ENCODE data around the gene OR6Q1.

The OR6Q1 gene

DNA sequence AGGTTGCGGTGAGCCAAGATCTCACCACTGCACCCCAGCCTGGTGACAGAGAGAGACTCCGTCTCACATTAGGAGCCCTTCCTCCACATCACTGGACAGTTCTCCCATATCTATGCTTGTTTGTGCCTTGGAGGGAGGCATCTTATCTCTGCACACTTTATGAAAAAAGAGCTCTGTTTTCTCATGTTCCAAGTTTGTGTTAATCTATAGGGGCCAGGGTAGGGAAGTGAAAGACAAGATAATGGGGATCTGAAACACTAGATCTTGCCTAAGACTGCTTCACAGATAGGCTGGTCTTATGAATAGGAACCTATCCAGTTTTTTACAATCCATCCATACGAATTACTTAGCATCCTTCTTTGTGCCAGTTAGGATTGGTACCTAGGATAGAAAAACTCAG, 17.1 kb downstream of the OR6Q1 start:
- Histone ChIP-seq H3K36me3 (ENCODE audit: insufficient read depth, low read length) (no peaks in the 10 kb centered on the region), H3K4me2 (ENCODE audit: low read depth, low read length, poor library complexity, severe bottlenecking) (no peak overlapping the region), H3K79me2 (ENCODE audit: insufficient read depth, low read length) (no peaks in the 10 kb centered on the region), H3F3A (ENCODE audit: low read depth) (no peaks in the 10 kb centered on the region), H3K4me3 (ENCODE audit: low read length, poor library complexity, severe bottlenecking) (no peak overlapping the region), H3K4me1 (ENCODE audit: insufficient read depth, low read length, poor library complexity, severe bottlenecking) (no peaks in the 10 kb centered on the region), H4K20me1 (ENCODE audit: insufficient read depth, low read length, poor library complexity, severe bottlenecking) (no peaks in the 10 kb centered on the region), H3K9me3 (ENCODE audit: insufficient read depth, low read depth, low read length) (no peaks in the 10 kb centered on the region), H3K9ac (ENCODE audit: low read depth, low read length, poor library complexity, severe bottlenecking) (no peak overlapping the region), H3K9me2 (replicated peaks; ENCODE audit: low read depth, low read length) (no peaks in the 10 kb centered on the region), H2AFZ (ENCODE audit: low read length) (no peak overlapping the region), H3K27me3 (ENCODE audit: insufficient read depth, low read length, poor library complexity, severe bottlenecking) (no peaks in the 10 kb centered on the region)
- TF ChIP-seq, protein P1, sequence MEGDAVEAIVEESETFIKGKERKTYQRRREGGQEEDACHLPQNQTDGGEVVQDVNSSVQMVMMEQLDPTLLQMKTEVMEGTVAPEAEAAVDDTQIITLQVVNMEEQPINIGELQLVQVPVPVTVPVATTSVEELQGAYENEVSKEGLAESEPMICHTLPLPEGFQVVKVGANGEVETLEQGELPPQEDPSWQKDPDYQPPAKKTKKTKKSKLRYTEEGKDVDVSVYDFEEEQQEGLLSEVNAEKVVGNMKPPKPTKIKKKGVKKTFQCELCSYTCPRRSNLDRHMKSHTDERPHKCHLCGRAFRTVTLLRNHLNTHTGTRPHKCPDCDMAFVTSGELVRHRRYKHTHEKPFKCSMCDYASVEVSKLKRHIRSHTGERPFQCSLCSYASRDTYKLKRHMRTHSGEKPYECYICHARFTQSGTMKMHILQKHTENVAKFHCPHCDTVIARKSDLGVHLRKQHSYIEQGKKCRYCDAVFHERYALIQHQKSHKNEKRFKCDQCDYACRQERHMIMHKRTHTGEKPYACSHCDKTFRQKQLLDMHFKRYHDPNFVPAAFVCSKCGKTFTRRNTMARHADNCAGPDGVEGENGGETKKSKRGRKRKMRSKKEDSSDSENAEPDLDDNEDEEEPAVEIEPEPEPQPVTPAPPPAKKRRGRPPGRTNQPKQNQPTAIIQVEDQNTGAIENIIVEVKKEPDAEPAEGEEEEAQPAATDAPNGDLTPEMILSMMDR (conservative IDR thresholded peaks at IDR 0.05; ENCODE audit: low read length): no peak

DNA sequence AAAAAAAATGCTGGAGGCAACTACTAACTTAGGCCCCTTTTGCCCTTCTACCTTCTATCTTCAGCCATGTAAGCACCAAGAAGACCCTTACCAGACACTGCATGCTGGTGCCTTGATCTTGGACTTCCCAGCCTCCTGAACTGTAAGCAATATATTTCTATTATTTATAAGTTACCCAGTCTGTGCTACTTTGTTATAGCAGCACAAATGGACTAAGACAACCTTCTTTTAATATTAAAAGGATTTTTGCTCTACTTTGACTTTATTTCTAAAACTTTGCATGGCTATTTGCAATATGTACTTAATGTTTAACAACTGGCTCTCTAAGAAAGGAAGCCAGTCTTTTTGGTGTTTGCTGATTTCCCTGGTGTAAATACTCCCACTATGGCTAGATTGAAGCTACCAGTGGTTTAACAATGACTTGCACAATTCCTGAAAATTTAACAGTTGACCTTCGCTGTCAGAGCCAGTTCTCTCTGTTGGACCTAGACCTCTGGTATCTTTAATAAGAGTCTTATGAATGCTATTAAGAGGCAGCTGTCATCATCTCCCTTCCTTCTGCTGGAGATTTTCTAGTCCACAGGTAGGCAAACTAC, 25.2 kb downstream of the OR6Q1 start:
- Histone ChIP-seq H3K9ac (ENCODE audit: low read depth, low read length, poor library complexity, severe bottlenecking) (no peak overlapping the region), H2AFZ (ENCODE audit: low read length) (no peak overlapping the region), H4K20me1 (ENCODE audit: insufficient read depth, low read length, poor library complexity, severe bottlenecking) (no peaks in the 10 kb centered on the region), H3K79me2 (ENCODE audit: insufficient read depth, low read length) (no peaks in the 10 kb centered on the region), H3K36me3 (ENCODE audit: insufficient read depth, low read length) (no peaks in the 10 kb centered on the region), H3F3A (ENCODE audit: low read depth) (no peaks in the 10 kb centered on the region), H3K4me3 (ENCODE audit: low read length, poor library complexity, severe bottlenecking) (no peak overlapping the region), H3K9me2 (replicated peaks; ENCODE audit: low read depth, low read length) (no peaks in the 10 kb centered on the region), H3K27me3 (ENCODE audit: insufficient read depth, low read length, poor library complexity, severe bottlenecking) (no peaks in the 10 kb centered on the region), H3K9me3 (ENCODE audit: insufficient read depth, low read depth, low read length) (no peaks in the 10 kb centered on the region), H3K4me1 (ENCODE audit: insufficient read depth, low read length, poor library complexity, severe bottlenecking) (no peaks in the 10 kb centered on the region), H3K4me2 (ENCODE audit: low read depth, low read length, poor library complexity, severe bottlenecking) (no peak overlapping the region)
- no peak for TF ChIP-seq EZH2phosphoT487 (IDR thresholded peaks at IDR 0.05; ENCODE audit: borderline replicate concordance)
- TF ChIP-seq, protein P1 (conservative IDR thresholded peaks at IDR 0.05; ENCODE audit: low read length): no peak

DNA sequence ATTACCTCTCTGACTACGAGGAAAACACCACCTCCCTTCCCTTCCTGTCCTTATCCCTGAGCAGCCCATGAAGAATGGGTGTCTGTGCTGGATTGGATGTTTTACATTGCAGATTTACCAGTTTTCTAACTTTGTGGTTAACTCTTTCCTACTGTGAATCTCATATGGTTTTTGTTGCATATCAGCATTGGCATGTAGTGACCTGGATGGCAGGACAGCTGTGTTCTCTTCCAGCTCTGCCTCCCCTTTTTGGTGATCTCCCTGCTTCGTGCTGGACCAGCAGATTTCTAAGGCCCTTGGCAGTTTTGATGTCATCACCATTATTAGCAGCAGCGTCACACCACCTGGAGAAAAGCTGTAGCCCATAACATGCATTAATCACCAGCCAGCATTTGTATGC, 26.7 kb downstream of the OR6Q1 start:
- Histone ChIP-seq H3K36me3 (ENCODE audit: insufficient read depth, low read length) (no peaks in the 10 kb centered on the region), H4K20me1 (ENCODE audit: insufficient read depth, low read length, poor library complexity, severe bottlenecking) (no peaks in the 10 kb centered on the region), H3K4me3 (ENCODE audit: low read length, poor library complexity, severe bottlenecking) (no peak overlapping the region), H3K9ac (ENCODE audit: low read depth, low read length, poor library complexity, severe bottlenecking) (no peak overlapping the region), H3K9me2 (replicated peaks; ENCODE audit: low read depth, low read length) (no peaks in the 10 kb centered on the region), H3K9me3 (ENCODE audit: insufficient read depth, low read depth, low read length) (no peaks in the 10 kb centered on the region), H2AFZ (ENCODE audit: low read length) (no peak overlapping the region), H3K27me3 (ENCODE audit: insufficient read depth, low read length, poor library complexity, severe bottlenecking) (no peaks in the 10 kb centered on the region), H3F3A (ENCODE audit: low read depth) (no peaks in the 10 kb centered on the region), H3K4me2 (ENCODE audit: low read depth, low read length, poor library complexity, severe bottlenecking) (no peak overlapping the region), H3K4me1 (ENCODE audit: insufficient read depth, low read length, poor library complexity, severe bottlenecking) (no peaks in the 10 kb centered on the region), H3K79me2 (ENCODE audit: insufficient read depth, low read length) (no peaks in the 10 kb centered on the region)
- TF ChIP-seq, protein P1 (conservative IDR thresholded peaks at IDR 0.05; ENCODE audit: low read length): no peak
- TF ChIP-seq EZH2phosphoT487 (IDR thresholded peaks at IDR 0.05; ENCODE audit: borderline replicate concordance): no peak

Measured in Loucy (cell line).